Measurements from ENCODE around the gene SLC35F1. TPM values are rescaled to one million over a fixed set of nuclear protein-coding genes. Genes with fewer than 3 reads are reported as not detected.

SLC35F1 gene
- total and polyA plus RNA-seq, 2 donors (not counting 3 experiments of a cell fraction or from before 2014, with no cell fraction given): not detected

DNA sequence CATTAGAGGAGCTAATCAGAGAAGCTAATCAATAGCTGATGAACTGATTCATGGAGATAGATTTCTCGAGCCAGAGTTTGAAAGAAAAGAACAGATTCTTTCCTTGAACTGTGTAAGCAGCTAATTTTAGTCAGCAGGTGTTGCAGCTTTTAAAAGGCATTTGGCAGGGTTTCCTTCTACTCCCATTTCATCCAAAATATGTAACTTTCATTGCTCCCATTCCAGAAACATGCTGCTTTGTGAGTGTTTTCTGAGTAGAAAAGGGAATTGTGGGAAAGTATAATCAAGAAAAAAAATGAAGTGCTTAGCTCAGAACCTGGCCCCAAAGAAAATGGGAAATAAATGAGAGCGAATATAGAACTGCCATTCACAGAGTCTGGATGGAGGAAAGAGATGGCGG, 20.8 kb downstream of the SLC35F1 start:
- Histone ChIP-seq H3K9me3 (replicated peaks; ENCODE audit: control insufficient read depth, insufficient read depth, low read length) (no peaks in the 10 kb centered on the region), H3K4me3 (replicated peaks in 1 of 3; ENCODE audit: insufficient read depth in 1 of 3, low read depth in 1 of 3, low read length in 3 of 3) (no peak overlapping the region), H3K9me1 (replicated peaks; ENCODE audit: control insufficient read depth, extremely low read depth, insufficient read depth, low read length) (no peaks in the 10 kb centered on the region), H4K20me1 (replicated peaks; ENCODE audit: control insufficient read depth, extremely low read depth, insufficient read depth, low read length) (no peaks in the 10 kb centered on the region), H3K79me2 (ENCODE audit: control insufficient read depth, insufficient read depth, low read length) (no peaks in the 10 kb centered on the region), H2AFZ (ENCODE audit: low read depth, low read length) (no peak overlapping the region), H3K4me2 (ENCODE audit: insufficient read depth, low read length) (no peak overlapping the region), H3K27ac (ENCODE audit: insufficient read depth, low read depth, low read length) (no peak overlapping the region), H3K9ac (replicated peaks; ENCODE audit: extremely low read depth, insufficient read depth, low read length) (no peak overlapping the region), H3K27me3 (ENCODE audit: control insufficient read depth in 2 of 2, insufficient read depth in 2 of 2, low read length in 2 of 2) (no peaks in the 10 kb centered on the region), H3K36me3 (ENCODE audit: control insufficient read depth in 2 of 2, extremely low read depth in 1 of 2, insufficient read depth in 2 of 2, low read length in 2 of 2) (no peaks in the 10 kb centered on the region), H3K4me1 (ENCODE audit: control insufficient read depth, extremely low read depth, insufficient read depth, low read length) (no peaks in the 10 kb centered on the region)
- TF ChIP-seq, protein P1, sequence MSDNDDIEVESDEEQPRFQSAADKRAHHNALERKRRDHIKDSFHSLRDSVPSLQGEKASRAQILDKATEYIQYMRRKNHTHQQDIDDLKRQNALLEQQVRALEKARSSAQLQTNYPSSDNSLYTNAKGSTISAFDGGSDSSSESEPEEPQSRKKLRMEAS (IDR thresholded peaks at IDR 0.05; ENCODE audit: insufficient read depth, insufficient read length): no peak
- TF ChIP-seq MYC (IDR thresholded peaks at IDR 0.05; ENCODE audit: low read depth, low read length) (no peak), FOS (IDR thresholded peaks at IDR 0.05; ENCODE audit: borderline replicate concordance, insufficient read depth, low read length) (no peak), POLR2AphosphoS5 (IDR thresholded peaks at IDR 0.05; ENCODE audit: insufficient read depth, low read depth, low read length) (no peak), GATA2 (IDR thresholded peaks at IDR 0.05; ENCODE audit: insufficient read depth, insufficient read length, low read depth, low read length) (no peak), POLR2A (IDR thresholded peaks at IDR 0.05; ENCODE audit: low read depth, low read length) (no peak), EZH2 (IDR thresholded peaks at IDR 0.05; ENCODE audit: borderline replicate concordance, low read depth, low read length, severe bottlenecking) (no peak), JUN (IDR thresholded peaks at IDR 0.05; ENCODE audit: borderline replicate concordance, insufficient read depth, insufficient read length, low read depth) (no peak)
- TF ChIP-seq, protein P2, sequence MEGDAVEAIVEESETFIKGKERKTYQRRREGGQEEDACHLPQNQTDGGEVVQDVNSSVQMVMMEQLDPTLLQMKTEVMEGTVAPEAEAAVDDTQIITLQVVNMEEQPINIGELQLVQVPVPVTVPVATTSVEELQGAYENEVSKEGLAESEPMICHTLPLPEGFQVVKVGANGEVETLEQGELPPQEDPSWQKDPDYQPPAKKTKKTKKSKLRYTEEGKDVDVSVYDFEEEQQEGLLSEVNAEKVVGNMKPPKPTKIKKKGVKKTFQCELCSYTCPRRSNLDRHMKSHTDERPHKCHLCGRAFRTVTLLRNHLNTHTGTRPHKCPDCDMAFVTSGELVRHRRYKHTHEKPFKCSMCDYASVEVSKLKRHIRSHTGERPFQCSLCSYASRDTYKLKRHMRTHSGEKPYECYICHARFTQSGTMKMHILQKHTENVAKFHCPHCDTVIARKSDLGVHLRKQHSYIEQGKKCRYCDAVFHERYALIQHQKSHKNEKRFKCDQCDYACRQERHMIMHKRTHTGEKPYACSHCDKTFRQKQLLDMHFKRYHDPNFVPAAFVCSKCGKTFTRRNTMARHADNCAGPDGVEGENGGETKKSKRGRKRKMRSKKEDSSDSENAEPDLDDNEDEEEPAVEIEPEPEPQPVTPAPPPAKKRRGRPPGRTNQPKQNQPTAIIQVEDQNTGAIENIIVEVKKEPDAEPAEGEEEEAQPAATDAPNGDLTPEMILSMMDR (IDR thresholded peaks at IDR 0.05; ENCODE audit: extremely low read depth in 1 of 2, insufficient read depth in 1 of 2, low read depth in 1 of 2, low read length in 2 of 2): no peak
- FAIRE-seq: no peak
- no TSS peak for BruUV-seq (replicated peaks)
- ChIA-PET CTCF (no interaction called here), POLR2A (no interaction called here)
- DNase-seq (ENCODE audit: low read depth, low spot score): no peak
- intact Hi-C loops (cut with micrococcal nuclease) (no loop called here), dilution Hi-C loops (cut with MboI; ENCODE audit: extremely low pct_ligation_motif_present, low sequenced_read_pairs) (no loop called here)

Data from endothelial cell of umbilical vein (primary cell).